Gastrocnemius medialis (tissue), 4 donors: Measurements from ENCODE around the gene CNPY4.

Source experiments
- CTCF ChIP-seq, 5 experiments: fragments of 450-650 bp in 3 of 5; fragments of 200-600 bp in 2 of 5; sonication (generic) in 2 of 5; IDR thresholded peaks in 4 of 5; conservative IDR thresholded peaks in 1 of 5; 1 replicate in 4 of 5; 2 replicates in 1 of 5; pipeline ENCODE4 v1.5.1; 2016 to 2019; ENCODE audit warnings: antibody characterized with exemption in 5 of 5, mild to moderate bottlenecking in 3 of 5, moderate library complexity in 3 of 5
- POLR2A ChIP-seq, 2 donors: fragments of 450-650 bp; IDR thresholded peaks; one replicate each; pipeline ENCODE4 v1.6.1; 2017; ENCODE audit warnings: antibody characterized with exemption in 2 of 2, mild to moderate bottlenecking in 2 of 2, moderate library complexity in 2 of 2

- TF ChIP-seq CTCF (IDR thresholded peaks at IDR 0.05 in 4 of 5, conservative IDR thresholded peaks at IDR 0.05 in 1 of 5) (no peak), POLR2A (IDR thresholded peaks at IDR 0.05) (no peak)
These were observed 25.9 kb upstream of the CNPY4 start for GRCh38 chr7:100093498-100093897.
